ENCODE data around the gene NFASC.

The NFASC gene

GRCh38 chr1:205042911-205043806 lies 172.5 kb downstream of the NFASC start, which contains the start of gene CNTN2:
TSS of gene CNTN2 (plus strand) at chr1:205043212. CDS start at chr1:205053186, 9,974 bp downstream.
- DNase-seq, result no peak

- DNase-seq, result no peak
These were observed 173.2 kb downstream of the NFASC start for GRCh38 chr1:205043866-205044265.

GRCh38 chr1:205044741-205045140 lies 174.1 kb downstream of the NFASC start:
- DNase-seq, result no peak

GRCh38 chr1:205045146-205045545 lies 174.5 kb downstream of the NFASC start:
- no peak for DNase-seq

GRCh38 chr1:205046870-205047269 lies 176.2 kb downstream of the NFASC start:
- DNase-seq, result no peak

- DNase-seq, result no peak
These were observed 177.1 kb downstream of the NFASC start for GRCh38 chr1:205047764-205048231.

- no peak for DNase-seq
These were observed 177.7 kb downstream of the NFASC start for GRCh38 chr1:205048382-205048781.

- no peak for DNase-seq
These were observed 178.8 kb downstream of the NFASC start for GRCh38 chr1:205049479-205049878.

GRCh38 chr1:205052690-205053089 lies 182.0 kb downstream of the NFASC start:
- DNase-seq, result no peak

GRCh38 chr1:205053296-205053695 lies 182.6 kb downstream of the NFASC start:
- DNase-seq, result no peak

GRCh38 chr1:205054013-205054412 lies 183.4 kb downstream of the NFASC start:
- no peak for DNase-seq

- no peak for DNase-seq
These were observed 185.5 kb downstream of the NFASC start for GRCh38 chr1:205056188-205056611.

GRCh38 chr1:205056956-205057568 lies 186.4 kb downstream of the NFASC start:
- no peak for DNase-seq

GRCh38 chr1:205057808-205058575 lies 187.3 kb downstream of the NFASC start:
- no peak for DNase-seq

- DNase-seq, result no peak
These were observed 188.2 kb downstream of the NFASC start for GRCh38 chr1:205058853-205059252.

- DNase-seq, result no peak
These were observed 189.0 kb downstream of the NFASC start for GRCh38 chr1:205059660-205060059.

GRCh38 chr1:205060746-205061145 lies 190.1 kb downstream of the NFASC start:
- DNase-seq, result no peak

GRCh38 chr1:205061227-205061626 lies 190.6 kb downstream of the NFASC start:
- no peak for DNase-seq

- DNase-seq, result peak; percentile 60
These were observed 191.0 kb downstream of the NFASC start for GRCh38 chr1:205061665-205062069.

GRCh38 chr1:205062319-205062718 lies 191.7 kb downstream of the NFASC start:
- DNase-seq, result no peak

GRCh38 chr1:205062895-205063294 lies 192.2 kb downstream of the NFASC start:
- DNase-seq, result no peak

GRCh38 chr1:205064301-205064700 lies 193.6 kb downstream of the NFASC start:
- no peak for DNase-seq

- no peak for DNase-seq
These were observed 194.2 kb downstream of the NFASC start for GRCh38 chr1:205064741-205065316.

Data from fibroblast of skin of abdomen (primary cell).